NCI-H1417 (cell line): ENCODE measurements around the gene ETNK2.
A peak's percentile ranks its signal among the peaks of the same experiment; 100 is the strongest.

Experiments
- DNase-seq, 3 experiments: peaks; one replicate each; lab custom pipeline; 2025; lab: John Stamatoyannopoulos, UW

Gene ETNK2

GRCh38 chr1:204176049-204176448 lies 24.2 kb upstream of the ETNK2 start:
- peak in 1 of 3 experiments; percentile 65 for DNase-seq

GRCh38 chr1:204174958-204175357 lies 23.1 kb upstream of the ETNK2 start:
- no peak for DNase-seq

- DNase-seq, result no peak
Measured at GRCh38 chr1:204172404-204173029, 20.7 kb upstream of the ETNK2 start.

- DNase-seq, result no peak
Measured at GRCh38 chr1:204171751-204172178, 19.9 kb upstream of the ETNK2 start.

- DNase-seq, result no peak
Measured at GRCh38 chr1:204170494-204171155, 18.8 kb upstream of the ETNK2 start.

- DNase-seq, result peak in 1 of 3 experiments; percentile 20
Measured at GRCh38 chr1:204169858-204170257, 18.0 kb upstream of the ETNK2 start.

GRCh38 chr1:204167730-204168129 lies 15.9 kb upstream of the ETNK2 start:
- DNase-seq, result no peak

- DNase-seq, result no peak
Measured at GRCh38 chr1:204166219-204166618, 14.4 kb upstream of the ETNK2 start, which contains the start of gene REN. Gene REN, minus strand, starts transcription at chr1:204166337. Its CDS starts 44 bp downstream, at chr1:204166293.

GRCh38 chr1:204162494-204163074 lies 10.7 kb upstream of the ETNK2 start:
- peak; percentile 79 to 93 (median 93) for DNase-seq

GRCh38 chr1:204161609-204162493 lies 10.0 kb upstream of the ETNK2 start:
- peak in 1 of 3 experiments; percentile 75 for DNase-seq

- DNase-seq, result no peak
Measured at GRCh38 chr1:204157962-204158361, 6.1 kb upstream of the ETNK2 start.

- DNase-seq, result no peak
Measured at GRCh38 chr1:204155881-204156280, 4.0 kb upstream of the ETNK2 start.

GRCh38 chr1:204154568-204155255 lies 2.9 kb upstream of the ETNK2 start:
- peak in 2 of 3 experiments; percentile 21 to 53 for DNase-seq

- DNase-seq, result no peak
Measured at GRCh38 chr1:204153667-204154066, 1.8 kb upstream of the ETNK2 start.

GRCh38 chr1:204152310-204153044 lies 633 bp upstream of the ETNK2 start:
- DNase-seq, result no peak

- peak in 2 of 3 experiments; percentile 60 to 61 for DNase-seq
Measured at GRCh38 chr1:204150702-204151551, 917 bp downstream of the ETNK2 start.

- no peak for DNase-seq
Measured at GRCh38 chr1:204149635-204150565, 1.9 kb downstream of the ETNK2 start.

GRCh38 chr1:204149107-204149506 lies 2.7 kb downstream of the ETNK2 start:
- DNase-seq, result peak in 1 of 3 experiments; percentile 65
